PC-3 (cell line): ENCODE measurements around the gene PRDM11. TPM values are rescaled to one million over a fixed set of nuclear protein-coding genes. Genes with fewer than 3 reads are reported as not detected.

Source experiments
- ATAC-seq: fragments of 200-7000 bp; cut with Tn5 transposase; 2 replicates; pipeline ENCODE4 v1.9.1; 2020; ENCODE audit warnings: mild to moderate bottlenecking, moderate library complexity
- BruUV-seq: library from RNA; stranded (reverse); fragments of 400-500 nt; replicated peaks from 2 replicates; lab custom pipeline; 2021; lab: Mats Ljungman, UMichigan
- CTCF ChIA-PET: fragments of 300-600 bp; sonication (Branson Sonifier 250); formaldehyde crosslinking; loops from one replicate; lab custom pipeline; 2022; ENCODE audit warnings: antibody characterized with exemption; lab: Charles Lee
- POLR2A ChIA-PET: fragments of 300-600 bp; sonication (Branson Sonifier 250); formaldehyde crosslinking; loops from one replicate; lab custom pipeline; 2022; ENCODE audit warnings: antibody characterized with exemption; ENCODE audit not compliant: unreplicated experiment; lab: Charles Lee
- DNase-seq: peaks from one replicate; pipeline ENCODE4 v3.0.0-alpha.2; 2015
- H2AFZ ChIP-seq: fragments of 300-600 bp; sonication (generic); 2 replicates; pipeline ENCODE4 v1.6.0; 2016; ENCODE audit warnings: antibody characterized with exemption, low read length
- H3F3A ChIP-seq: fragments of 300-600 bp; sonication (generic); one replicate; pipeline ENCODE4 v1.6.0; 2017; ENCODE audit warnings: antibody characterized with exemption, low read length, control low read depth, mild to moderate bottlenecking; ENCODE audit not compliant: unreplicated experiment
- H3K27ac ChIP-seq: fragments of 300-600 bp; sonication (generic); 2 replicates; pipeline ENCODE4 v1.5.1; 2016; ENCODE audit warnings: mild to moderate bottlenecking, low read length
- H3K27me3 ChIP-seq: fragments of 300-600 bp; sonication (generic); 2 replicates; pipeline ENCODE4 v1.6.1; 2016; ENCODE audit warnings: low read length, mixed read lengths
- H3K36me3 ChIP-seq: fragments of 300-600 bp; sonication (generic); 2 replicates; pipeline ENCODE4 v1.6.1; 2016; ENCODE audit warnings: low read depth, mixed run types, low read length, mixed read lengths
- H3K4me1 ChIP-seq: fragments of 300-600 bp; sonication (generic); 2 replicates; pipeline ENCODE4 v1.5.1; 2016; ENCODE audit warnings: low read length; ENCODE audit not compliant: insufficient read depth
- H3K4me2 ChIP-seq: fragments of 300-600 bp; sonication (generic); 2 replicates; pipeline ENCODE4 v1.6.0; 2016; ENCODE audit warnings: low read length
- H3K4me3 ChIP-seq: fragments of 300-600 bp; sonication (generic); 2 replicates; pipeline ENCODE4 v1.5.1; 2016; ENCODE audit warnings: mild to moderate bottlenecking, low read length, mixed read lengths
- H3K79me2 ChIP-seq: fragments of 300-600 bp; sonication (generic); 2 replicates; pipeline ENCODE4 v1.6.1; 2017; ENCODE audit warnings: low read length, mixed read lengths
- H3K9ac ChIP-seq: fragments of 300-600 bp; sonication (generic); 2 replicates; pipeline ENCODE4 v1.6.0; 2016; ENCODE audit warnings: mild to moderate bottlenecking, low read length
- H3K9me2 ChIP-seq: fragments of 300-600 bp; sonication (generic); replicated peaks from 2 replicates; pipeline ENCODE4 v1.6.1; 2016; ENCODE audit warnings: mixed run types, low read length, mixed read lengths
- H3K9me3 ChIP-seq: fragments of 300-600 bp; sonication (generic); 2 replicates; pipeline ENCODE4 v1.6.1; 2016; ENCODE audit warnings: low read length, mixed read lengths
- H4K20me1 ChIP-seq: fragments of 300-600 bp; sonication (generic); 2 replicates; pipeline ENCODE4 v1.6.1; 2016; ENCODE audit warnings: low read length, mixed read lengths
- EZH2 ChIP-seq: fragments of 300-600 bp; sonication (generic); IDR thresholded peaks from one replicate; pipeline ENCODE4 v1.6.1; 2017; ENCODE audit warnings: antibody characterized with exemption, mild to moderate bottlenecking, low read length; ENCODE audit not compliant: unreplicated experiment
- EZH2phosphoT487 ChIP-seq: fragments of 300-600 bp; sonication (generic); IDR thresholded peaks from 2 replicates; pipeline ENCODE4 v1.6.1; 2018; ENCODE audit warnings: mild to moderate bottlenecking, antibody characterized with exemption, low read length, borderline replicate concordance
- intact Hi-C: fragments of 100-400 bp; cut with micrococcal nuclease; formaldehyde crosslinking; loops from 2 replicates; pipeline ENCODE4 v1.9.0; 2023
- total RNA-seq: library from RNA; depleted of rRNA; stranded (reverse); fragments of >200 nt; gene quantifications from 2 replicates; pipeline ENCODE4 v1.2.3, GENCODE V29; 2014
- TF ChIP-seq, protein P1 (sequence below): fragments of 300-600 bp; sonication (generic); conservative IDR thresholded peaks from 2 replicates; pipeline ENCODE4 v1.5.1; 2017; ENCODE audit warnings: antibody characterized with exemption, low read depth, mild to moderate bottlenecking, low read length

The PRDM11 gene
- total RNA-seq, 1 experiment from 2014 or later = 5.0 TPM

- CTCF ChIA-PET = no interaction called here
- no TSS peak for BruUV-seq
- H3K27me3 ChIP-seq = 0 out of 2 replicates have a peak, but pooled peaks cover 4% of the 10 kb centered on the region
Measured at GRCh38 chr11:45243967-45244366, 97.5 kb downstream of the PRDM11 start.

DNA sequence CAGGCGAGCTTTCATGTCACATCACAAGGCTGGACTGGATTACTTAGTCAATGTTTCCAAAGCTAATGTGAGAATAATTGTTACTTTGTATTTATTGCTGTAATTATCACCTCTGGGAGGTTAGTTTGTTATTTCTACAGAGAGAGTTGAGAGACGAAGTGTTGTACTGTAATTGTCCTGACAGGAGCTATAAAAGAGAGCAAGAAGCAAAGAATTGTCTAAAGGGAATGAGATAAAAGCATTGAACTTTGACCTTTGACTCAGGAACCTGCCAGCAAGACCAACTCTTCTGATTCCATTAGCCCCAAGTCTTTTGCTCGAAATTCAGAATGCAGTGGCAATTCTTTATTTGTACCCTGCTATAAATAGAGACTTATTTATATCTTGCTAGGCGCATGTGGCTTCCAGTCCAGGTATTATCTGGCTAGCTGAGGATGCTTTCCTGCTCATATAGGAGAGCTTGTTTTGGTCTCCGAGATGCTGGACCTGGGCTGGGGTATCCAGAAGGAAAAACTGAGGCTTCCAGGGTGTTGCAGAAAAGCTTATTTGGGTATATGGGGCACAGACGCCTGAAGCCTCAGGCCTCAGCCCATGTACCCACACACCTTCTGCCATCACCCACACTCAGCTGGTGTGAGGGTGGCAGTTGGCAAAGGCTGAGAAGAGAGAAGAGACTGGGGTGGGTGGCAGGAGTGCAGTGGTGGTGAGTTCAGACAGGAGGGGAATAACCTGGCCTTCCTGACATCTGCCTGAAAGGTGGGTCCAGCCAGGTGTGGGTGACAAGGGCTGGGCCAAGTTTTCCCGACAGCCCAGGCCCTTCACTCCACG lies 99.0 kb downstream of the PRDM11 start:
- ATAC-seq = no peak
- no TSS peak for BruUV-seq

More at GRCh38 chr11:45243967-45244366, 97.5 kb downstream of the PRDM11 start:
- no peak overlapping the region for H2AFZ ChIP-seq
- no peak overlapping the region for H3K4me2 ChIP-seq
- no peak overlapping the region for H3K9ac ChIP-seq
- no peak overlapping the region for H3K4me3 ChIP-seq
- TF ChIP-seq EZH2 (no peak), EZH2phosphoT487 (no peak)
- TF ChIP-seq, protein P1, sequence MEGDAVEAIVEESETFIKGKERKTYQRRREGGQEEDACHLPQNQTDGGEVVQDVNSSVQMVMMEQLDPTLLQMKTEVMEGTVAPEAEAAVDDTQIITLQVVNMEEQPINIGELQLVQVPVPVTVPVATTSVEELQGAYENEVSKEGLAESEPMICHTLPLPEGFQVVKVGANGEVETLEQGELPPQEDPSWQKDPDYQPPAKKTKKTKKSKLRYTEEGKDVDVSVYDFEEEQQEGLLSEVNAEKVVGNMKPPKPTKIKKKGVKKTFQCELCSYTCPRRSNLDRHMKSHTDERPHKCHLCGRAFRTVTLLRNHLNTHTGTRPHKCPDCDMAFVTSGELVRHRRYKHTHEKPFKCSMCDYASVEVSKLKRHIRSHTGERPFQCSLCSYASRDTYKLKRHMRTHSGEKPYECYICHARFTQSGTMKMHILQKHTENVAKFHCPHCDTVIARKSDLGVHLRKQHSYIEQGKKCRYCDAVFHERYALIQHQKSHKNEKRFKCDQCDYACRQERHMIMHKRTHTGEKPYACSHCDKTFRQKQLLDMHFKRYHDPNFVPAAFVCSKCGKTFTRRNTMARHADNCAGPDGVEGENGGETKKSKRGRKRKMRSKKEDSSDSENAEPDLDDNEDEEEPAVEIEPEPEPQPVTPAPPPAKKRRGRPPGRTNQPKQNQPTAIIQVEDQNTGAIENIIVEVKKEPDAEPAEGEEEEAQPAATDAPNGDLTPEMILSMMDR = no peak
- no peaks in the 10 kb centered on the region for H4K20me1 ChIP-seq
- no peak for ATAC-seq
- no peak overlapping the region for H3K27ac ChIP-seq
- POLR2A ChIA-PET = no interaction called here
- intact Hi-C loops = no loop called here
- H3K36me3 ChIP-seq = no peaks in the 10 kb centered on the region
- H3K9me3 ChIP-seq = no peaks in the 10 kb centered on the region
- no peaks in the 10 kb centered on the region for H3F3A ChIP-seq
- no peaks in the 10 kb centered on the region for H3K9me2 ChIP-seq
- no peaks in the 10 kb centered on the region for H3K4me1 ChIP-seq
- no peak for DNase-seq
- no peaks in the 10 kb centered on the region for H3K79me2 ChIP-seq

More for the DNA sequence above, 99.0 kb downstream of the PRDM11 start:
- TF ChIP-seq, protein P1 = no peak
- no peak for TF ChIP-seq EZH2phosphoT487
- Histone ChIP-seq H3K27me3 (0 out of 2 replicates have a peak, but pooled peaks cover 4% of the 10 kb centered on the region), H3K27ac (no peak overlapping the region), H3K9me3 (no peaks in the 10 kb centered on the region), H3K4me2 (no peak overlapping the region), H3K4me1 (no peaks in the 10 kb centered on the region), H2AFZ (no peak overlapping the region), H3K4me3 (no peak overlapping the region), H4K20me1 (no peaks in the 10 kb centered on the region), H3K79me2 (no peaks in the 10 kb centered on the region), H3K36me3 (no peaks in the 10 kb centered on the region), H3K9ac (no peak overlapping the region), H3K9me2 (no peaks in the 10 kb centered on the region), H3F3A (no peaks in the 10 kb centered on the region)
- intact Hi-C loops = no loop called here
- DNase-seq = no peak
- CTCF ChIA-PET = no interaction called here
- POLR2A ChIA-PET = no interaction called here
